ENCODE data around the gene SH3BGR. TPM values are rescaled to one million over a fixed set of nuclear protein-coding genes. Genes with fewer than 3 reads are reported as not detected.
A peak's percentile ranks its signal among the peaks of the same experiment; 100 is the strongest.

SH3BGR gene
- total RNA-seq, 3 donors from 2014 or later, result 3.3 to 6.3 (median 5.0) TPM

GRCh38 chr21:39452207-39452969 lies 618 bp downstream of the SH3BGR start:
- intact Hi-C loops (cut with DNase I; ENCODE audit: low total_unique reads), result no loop called here
- peak overlapping the region; percentile 86 to 88 for H3K27ac ChIP-seq
- H3K4me1 ChIP-seq, result no peaks in the 10 kb centered on the region
- H3K9me3 ChIP-seq, result no peaks in the 10 kb centered on the region
- TF ChIP-seq CTCF (IDR thresholded peaks at IDR 0.05) (no peak), POLR2A (IDR thresholded peaks at IDR 0.05) (no peak), POLR2AphosphoS5 (IDR thresholded peaks at IDR 0.05) (no peak)
- no peak for DNase-seq (ENCODE audit: low spot score in 2 of 2)
- H3K4me3 ChIP-seq, result peak overlapping the region in 2 of 3 donors; percentile 44 to 63
- H3K36me3 ChIP-seq, result no peaks in the 10 kb centered on the region
- H3K27me3 ChIP-seq, result no peaks in the 10 kb centered on the region

- Histone ChIP-seq H3K9me3 (no peaks in the 10 kb centered on the region), H3K4me3 (peak overlapping the region in 1 of 3 donors; percentile 17), H3K4me1 (no peaks in the 10 kb centered on the region), H3K27ac (peak overlapping the region; percentile 86 to 88), H3K27me3 (no peaks in the 10 kb centered on the region), H3K36me3 (no peaks in the 10 kb centered on the region)
- no peak for DNase-seq (ENCODE audit: low spot score in 2 of 2)
- no peak for TF ChIP-seq CTCF (IDR thresholded peaks at IDR 0.05)
- TF ChIP-seq POLR2AphosphoS5 (IDR thresholded peaks at IDR 0.05), result no peak
- TF ChIP-seq POLR2A (IDR thresholded peaks at IDR 0.05), result no peak
- intact Hi-C loops (cut with DNase I; ENCODE audit: low total_unique reads), result no loop called here
These were observed 1.2 kb downstream of the SH3BGR start for GRCh38 chr21:39452970-39453342.

DNA sequence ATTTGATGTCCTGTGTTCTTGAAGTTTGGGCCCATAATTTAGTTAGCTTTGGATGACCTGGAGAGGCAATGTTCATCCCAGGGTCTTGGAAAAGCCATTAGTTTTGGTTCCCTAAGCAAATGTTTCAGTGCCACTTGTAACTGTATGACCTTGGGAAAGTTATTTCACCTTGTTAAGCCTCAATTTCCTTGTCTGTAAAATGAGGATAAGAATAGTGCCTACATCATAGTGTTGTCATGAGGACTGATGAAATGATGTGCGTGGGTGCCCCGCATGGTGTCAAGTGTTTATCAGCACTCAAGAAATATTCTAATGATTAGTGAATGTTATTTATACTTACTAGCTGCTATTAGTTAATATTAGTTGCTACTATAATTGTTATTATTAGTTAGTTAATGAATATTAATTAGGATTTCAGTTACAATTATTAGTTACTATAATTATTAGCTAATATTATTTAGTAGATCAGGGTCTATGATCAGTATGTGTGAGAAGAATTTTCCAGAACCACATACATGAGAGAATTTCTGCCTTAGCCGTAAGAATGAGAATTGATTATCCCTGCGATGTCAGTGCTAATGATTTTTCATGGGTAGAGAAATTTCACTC lies 1.9 kb downstream of the SH3BGR start:
- Histone ChIP-seq H3K27ac (peak overlapping the region in 1 of 2 donors; percentile 88), H3K4me1 (no peaks in the 10 kb centered on the region), H3K36me3 (no peaks in the 10 kb centered on the region), H3K27me3 (no peaks in the 10 kb centered on the region), H3K9me3 (no peaks in the 10 kb centered on the region), H3K4me3 (no peak overlapping the region)
- DNase-seq (ENCODE audit: low spot score in 2 of 2), result no peak
- intact Hi-C loops (cut with DNase I; ENCODE audit: low total_unique reads), result no loop called here
- no peak for TF ChIP-seq POLR2A (IDR thresholded peaks at IDR 0.05)

GRCh38 chr21:39454949-39455668 lies 3.3 kb downstream of the SH3BGR start:
- intact Hi-C loops (cut with DNase I; ENCODE audit: low total_unique reads), result no loop called here
- no peak overlapping the region for H3K4me3 ChIP-seq
- no peaks in the 10 kb centered on the region for H3K36me3 ChIP-seq
- no peak overlapping the region for H3K27ac ChIP-seq
- no peaks in the 10 kb centered on the region for H3K9me3 ChIP-seq
- no peaks in the 10 kb centered on the region for H3K4me1 ChIP-seq
- DNase-seq (ENCODE audit: low spot score in 2 of 2), result no peak
- TF ChIP-seq CTCF (IDR thresholded peaks at IDR 0.05) (no peak), POLR2A (IDR thresholded peaks at IDR 0.05) (no peak), POLR2AphosphoS5 (IDR thresholded peaks at IDR 0.05) (no peak)
- H3K27me3 ChIP-seq, result no peaks in the 10 kb centered on the region

DNA sequence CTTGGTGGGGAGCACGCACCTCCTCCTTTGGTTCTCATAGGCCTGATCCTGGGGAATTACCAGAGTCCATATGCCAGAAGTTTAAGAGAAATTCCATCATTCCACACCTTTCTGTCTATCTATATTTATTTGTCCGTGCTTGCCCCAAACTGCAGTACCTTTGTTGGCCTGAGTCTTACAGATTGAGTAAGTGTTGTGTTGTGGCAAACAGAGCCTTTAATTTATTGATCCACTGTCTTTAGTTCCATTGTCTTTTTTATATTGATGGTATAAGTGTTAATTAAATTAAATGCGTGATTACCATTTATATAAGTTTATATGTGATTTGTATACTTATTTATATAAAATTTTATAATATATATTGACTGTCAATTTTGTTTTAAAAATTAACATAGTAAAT lies 4.9 kb downstream of the SH3BGR start:
- TF ChIP-seq CTCF (IDR thresholded peaks at IDR 0.05), result peak in 1 of 3 donors; percentile 11
- no peak for TF ChIP-seq POLR2AphosphoS5 (IDR thresholded peaks at IDR 0.05)
- no peak for TF ChIP-seq POLR2A (IDR thresholded peaks at IDR 0.05)
- Histone ChIP-seq H3K4me1 (no peaks in the 10 kb centered on the region), H3K27me3 (no peaks in the 10 kb centered on the region), H3K4me3 (no peak overlapping the region), H3K9me3 (no peaks in the 10 kb centered on the region), H3K27ac (no peak overlapping the region), H3K36me3 (no peaks in the 10 kb centered on the region)
- no peak for DNase-seq (ENCODE audit: low spot score in 2 of 2)
- intact Hi-C loops (cut with DNase I; ENCODE audit: low total_unique reads), result no loop called here

Data from breast epithelium (tissue), 4 donors.